B cell (primary cell): ENCODE results near the gene ZBTB44. TPM values are rescaled to one million over a fixed set of nuclear protein-coding genes. Genes with fewer than 3 reads are reported as not detected.

Experiments used
- ATAC-seq: fragments of 200-7000 bp; cut with Tn5 transposase; one replicate; pipeline ENCODE4 v1.10.0; 2021; ENCODE audit warnings: low read depth, mild to moderate bottlenecking, moderate number of reproducible peaks, moderate library complexity
- CTCF ChIA-PET: fragments of 350-600 bp; sonication (Branson Sonifier 250); formaldehyde crosslinking; loops from one replicate; lab custom pipeline; 2021; ENCODE audit warnings: antibody characterized with exemption, inconsistent platforms; lab: Charles Lee
- POLR2A ChIA-PET: fragments of 350-600 bp; sonication (Branson Sonifier 250); formaldehyde crosslinking; loops from one replicate; lab custom pipeline; 2021; ENCODE audit warnings: antibody characterized with exemption; lab: Charles Lee
- DNase-seq: peaks from one replicate; pipeline ENCODE4 v3.0.0; 2013
- H2AFZ ChIP-seq: 2 replicates; pipeline ENCODE4 v1.6.1; 2012; ENCODE audit warnings: mild to moderate bottlenecking, low read depth, low read length; ENCODE audit not compliant: insufficient read depth, poor library complexity, severe bottlenecking
- H3K27ac ChIP-seq, 2 donors: 1 replicate in 1 of 2; 2 replicates in 1 of 2; pipeline ENCODE4 v1.5.1; 2012 to 2013; ENCODE audit warnings: low read length in 2 of 2, mild to moderate bottlenecking in 2 of 2, moderate library complexity in 1 of 2
- H3K27me3 ChIP-seq, 4 experiments: fragments of 200-600 bp in 1 of 4; sonication (generic) in 1 of 4; replicated peaks in 1 of 4; 1 replicate in 2 of 4; 2 replicates in 2 of 4; pipeline versions ENCODE4 v1.6.1 to v1.7.0; 2013 to 2016; ENCODE audit warnings: low read length in 3 of 4, mild to moderate bottlenecking in 2 of 4, mixed read lengths in 1 of 4, moderate library complexity in 1 of 4; ENCODE audit not compliant: insufficient read depth in 4 of 4, control insufficient read depth in 3 of 4; ENCODE audit errors: control extremely low read depth in 1 of 4
- H3K36me3 ChIP-seq, 2 experiments: replicated peaks in 1 of 2; 1 replicate in 1 of 2; 2 replicates in 1 of 2; pipeline versions ENCODE4 v1.6.1 to v1.7.1; 2013; ENCODE audit warnings: low read length in 1 of 2; ENCODE audit not compliant: insufficient read depth in 2 of 2, control insufficient read depth in 1 of 2; ENCODE audit errors: control extremely low read depth in 1 of 2, extremely low read depth in 1 of 2
- H3K4me1 ChIP-seq, 2 donors: fragments of 200-600 bp in 1 of 2; sonication (generic) in 1 of 2; 1 replicate in 1 of 2; 2 replicates in 1 of 2; pipeline versions ENCODE4 v1.5.1 to v1.6.1; 2013 to 2017; ENCODE audit warnings: low read length in 2 of 2; ENCODE audit not compliant: control insufficient read depth in 2 of 2, insufficient read depth in 2 of 2
- H3K4me2 ChIP-seq: replicated peaks from 2 replicates; pipeline ENCODE3; 2012; ENCODE audit warnings: mild to moderate bottlenecking, low read depth, low read length; ENCODE audit not compliant: poor library complexity, severe bottlenecking
- H3K4me3 ChIP-seq, 5 experiments: fragments of 200-600 bp in 1 of 5; sonication (generic) in 1 of 5; 1 replicate in 3 of 5; 2 replicates in 2 of 5; pipeline versions ENCODE4 v1.5.1 to v1.7.0; 2011 to 2016; ENCODE audit warnings: low read length in 4 of 5, mild to moderate bottlenecking in 4 of 5, low read depth in 2 of 5, control low read depth in 1 of 5, moderate library complexity in 1 of 5; ENCODE audit not compliant: insufficient read depth in 1 of 5; ENCODE audit errors: control extremely low read depth in 1 of 5, extremely low read depth in 1 of 5
- H3K79me2 ChIP-seq: fragments of 200-600 bp; sonication (generic); one replicate; pipeline ENCODE4 v1.6.0; 2016; ENCODE audit warnings: low read length; ENCODE audit not compliant: control insufficient read depth, insufficient read depth
- H3K9ac ChIP-seq: fragments of 200-600 bp; sonication (generic); 2 replicates; pipeline ENCODE4 v1.6.1; 2017; ENCODE audit warnings: mild to moderate bottlenecking, low read length, moderate library complexity
- H3K9me3 ChIP-seq, 3 donors: one replicate each; pipeline versions ENCODE4 v1.6.1 to v1.7.1; 2013; ENCODE audit warnings: low read length in 2 of 3; ENCODE audit not compliant: control insufficient read depth in 2 of 3, insufficient read depth in 1 of 3; ENCODE audit errors: control extremely low read depth in 1 of 3
- H4K20me1 ChIP-seq: 2 replicates; pipeline ENCODE4 v1.6.0; 2012; ENCODE audit warnings: mild to moderate bottlenecking, low read length; ENCODE audit not compliant: insufficient read depth, control insufficient read depth, poor library complexity, severe bottlenecking
- H3K27ac Mint-ChIP-seq: one replicate; pipeline ENCODE4 v1.8.0; 2021; ENCODE audit warnings: mixed read lengths
- H3K27me3 Mint-ChIP-seq: one replicate; pipeline ENCODE4 v1.8.0; 2021; ENCODE audit warnings: mixed read lengths
- H3K4me1 Mint-ChIP-seq: one replicate; pipeline ENCODE4 v1.8.0; 2021; ENCODE audit warnings: mixed read lengths
- H3K4me3 Mint-ChIP-seq: one replicate; pipeline ENCODE4 v1.8.0; 2021; ENCODE audit warnings: mixed read lengths
- H3K9me3 Mint-ChIP-seq: one replicate; pipeline ENCODE4 v1.8.0; 2022; ENCODE audit warnings: mixed read lengths; ENCODE audit not compliant: insufficient read depth
- EZH2 ChIP-seq: IDR thresholded peaks from 2 replicates; pipeline ENCODE4 v1.6.1; 2012; ENCODE audit warnings: borderline replicate concordance, low read depth, mild to moderate bottlenecking, moderate library complexity, low read length; ENCODE audit not compliant: insufficient read depth, poor library complexity, severe bottlenecking
- WGBS: methylation state at CpG from one replicate; pipeline ENCODE4 v1.1.5; 2013; ENCODE audit warnings: missing lambda C conversion rate; ENCODE audit not compliant: insufficient coverage; 5-methylcytosine and 5-hydroxymethylcytosine counted together
- intact Hi-C: fragments of 100-400 bp; cut with micrococcal nuclease; formaldehyde crosslinking; loops from one replicate; pipeline ENCODE4 v1.10.0; 2022
- polyA plus RNA-seq: library from polyadenylated mRNA; depleted of rRNA; stranded (reverse); fragments of >200 nt; gene quantifications from 2 replicates; pipeline ENCODE4 v1.2.3, GENCODE V29; 2012
- total RNA-seq, 2 donors: library from RNA; stranded (reverse); fragments of 120-200 nt in 1 of 2; gene quantifications; 1 replicate in 1 of 2; 2 replicates in 1 of 2; pipeline versions ENCODE4 v1.2.3 to v1.2.4, GENCODE V29; 2013 to 2022
- TF ChIP-seq, protein P1 (sequence below): fragments of 200-600 bp; IDR thresholded peaks from one replicate; pipeline ENCODE4 v1.8.0; 2022; ENCODE audit warnings: antibody characterized with exemption, mild to moderate bottlenecking

Gene ZBTB44
- total and polyA plus RNA-seq, 2 donors (not counting 1 experiment from before 2014, with no cell fraction given) = 23.3 to 89.4 TPM

DNA sequence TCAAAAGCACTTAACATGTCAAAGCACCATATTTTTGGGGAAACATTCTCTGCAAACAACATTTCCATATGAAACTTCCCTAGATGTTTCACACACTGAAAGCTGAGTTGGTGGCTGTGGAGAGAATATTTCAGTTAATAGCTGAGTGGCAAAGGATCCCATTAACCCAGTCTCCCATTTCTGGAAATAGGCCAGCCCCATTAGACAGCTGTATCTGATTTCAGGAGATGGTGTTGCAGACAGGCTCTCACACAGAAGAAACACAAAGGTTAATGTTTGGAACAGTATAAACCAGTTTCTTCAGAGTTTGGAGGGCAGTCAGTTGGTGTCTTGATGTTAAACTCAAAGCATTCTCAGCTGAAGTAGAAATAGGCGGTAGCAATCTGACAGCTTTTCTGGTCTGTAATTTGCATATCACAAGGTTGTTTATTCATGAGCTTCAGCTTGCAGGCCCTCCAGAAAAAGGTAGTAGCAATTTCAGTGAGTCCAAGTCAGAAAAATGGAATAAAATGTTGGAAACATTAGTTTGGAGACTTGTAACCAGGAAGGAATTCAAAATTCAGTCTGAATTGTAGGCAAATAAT lies 15.5 kb upstream of the ZBTB44 start:
- H3K79me2 ChIP-seq = no peaks in the 10 kb centered on the region
- Mint-ChIP-seq H3K4me3 (no peak overlapping the region), H3K9me3 (peaks cover 2% of the 10 kb centered on the region), H3K4me1 (no peaks in the 10 kb centered on the region), H3K27ac (no peak overlapping the region), H3K27me3 (no peaks in the 10 kb centered on the region)
- 90% methylated on average over 1 of the region's 1 CpG for WGBS
- H3K9me3 ChIP-seq = peaks cover 0 to 5% (median 1%) of the 10 kb centered on the region in 3 donors
- H3K9ac ChIP-seq = no peak overlapping the region
- ATAC-seq (no peak), DNase-seq (no peak)
- H3K27me3 ChIP-seq = no peaks in the 10 kb centered on the region
- no peaks in the 10 kb centered on the region for H4K20me1 ChIP-seq
- intact Hi-C loops = no loop called here
- ChIA-PET POLR2A (no interaction called here), CTCF (no interaction called here)
- H3K4me3 ChIP-seq = no peak overlapping the region
- no peak overlapping the region for H2AFZ ChIP-seq
- H3K27ac ChIP-seq = no peak overlapping the region
- no peaks in the 10 kb centered on the region for H3K4me1 ChIP-seq
- no peaks in the 10 kb centered on the region for H3K36me3 ChIP-seq
- TF ChIP-seq EZH2 = no peak
- TF ChIP-seq, protein P1, sequence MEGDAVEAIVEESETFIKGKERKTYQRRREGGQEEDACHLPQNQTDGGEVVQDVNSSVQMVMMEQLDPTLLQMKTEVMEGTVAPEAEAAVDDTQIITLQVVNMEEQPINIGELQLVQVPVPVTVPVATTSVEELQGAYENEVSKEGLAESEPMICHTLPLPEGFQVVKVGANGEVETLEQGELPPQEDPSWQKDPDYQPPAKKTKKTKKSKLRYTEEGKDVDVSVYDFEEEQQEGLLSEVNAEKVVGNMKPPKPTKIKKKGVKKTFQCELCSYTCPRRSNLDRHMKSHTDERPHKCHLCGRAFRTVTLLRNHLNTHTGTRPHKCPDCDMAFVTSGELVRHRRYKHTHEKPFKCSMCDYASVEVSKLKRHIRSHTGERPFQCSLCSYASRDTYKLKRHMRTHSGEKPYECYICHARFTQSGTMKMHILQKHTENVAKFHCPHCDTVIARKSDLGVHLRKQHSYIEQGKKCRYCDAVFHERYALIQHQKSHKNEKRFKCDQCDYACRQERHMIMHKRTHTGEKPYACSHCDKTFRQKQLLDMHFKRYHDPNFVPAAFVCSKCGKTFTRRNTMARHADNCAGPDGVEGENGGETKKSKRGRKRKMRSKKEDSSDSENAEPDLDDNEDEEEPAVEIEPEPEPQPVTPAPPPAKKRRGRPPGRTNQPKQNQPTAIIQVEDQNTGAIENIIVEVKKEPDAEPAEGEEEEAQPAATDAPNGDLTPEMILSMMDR = no peak
- H3K4me2 ChIP-seq = no peak overlapping the region

DNA sequence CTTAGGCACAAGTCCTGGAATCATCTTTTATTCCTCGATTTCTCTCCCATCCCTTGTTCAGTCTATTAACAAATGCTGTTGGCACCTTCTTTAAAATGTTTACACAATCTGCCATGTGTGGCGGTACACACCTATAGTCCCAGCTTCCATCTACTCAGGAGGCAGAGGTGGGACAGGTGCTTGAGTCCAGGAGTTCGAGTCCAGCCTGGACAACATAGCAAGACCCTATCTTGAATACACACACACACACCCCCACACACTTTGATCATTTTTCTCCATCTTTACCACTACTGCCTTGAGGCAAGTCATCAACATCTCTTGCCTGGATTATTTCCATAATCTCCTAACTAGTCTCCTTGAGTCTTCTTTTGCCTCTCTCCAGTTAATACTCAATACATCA lies 13.7 kb upstream of the ZBTB44 start:
- intact Hi-C loops = no loop called here
- H3K9me3 Mint-ChIP-seq = peaks cover 2% of the 10 kb centered on the region
- Histone ChIP-seq H4K20me1 (no peaks in the 10 kb centered on the region), H3K27me3 (no peaks in the 10 kb centered on the region), H3K4me1 (no peaks in the 10 kb centered on the region), H3K4me3 (no peak overlapping the region), H2AFZ (no peak overlapping the region), H3K27ac (no peak overlapping the region), H3K36me3 (no peaks in the 10 kb centered on the region), H3K9ac (no peak overlapping the region), H3K9me3 (peaks cover 0 to 5% (median 1%) of the 10 kb centered on the region in 3 donors), H3K4me2 (no peak overlapping the region), H3K79me2 (no peaks in the 10 kb centered on the region)
- no peaks in the 10 kb centered on the region for H3K27me3 Mint-ChIP-seq
- DNase-seq (no peak), ATAC-seq (no peak)
- POLR2A ChIA-PET = no interaction called here
- WGBS = 95% methylated on average over 3 of the region's 3 CpGs
- H3K4me1 Mint-ChIP-seq = no peaks in the 10 kb centered on the region
- TF ChIP-seq, protein P1 = no peak
- TF ChIP-seq EZH2 = no peak
- CTCF ChIA-PET = no interaction called here
- H3K4me3 Mint-ChIP-seq = no peak overlapping the region
- H3K27ac Mint-ChIP-seq = no peak overlapping the region
